GM13977 (cell line): ENCODE data around the gene ZNRF1.

ENCODE experiments used
- DNase-seq: peaks from one replicate; pipeline ENCODE4 v3.0.0; 2012; ENCODE audit warnings: low spot score
- in situ Hi-C: fragments of 300-500 bp; cut with MboI; formaldehyde crosslinking; loops from one replicate; pipeline ENCODE4 v1.12.0; 2022; ENCODE audit warnings: low sequenced_read_pairs, low pct_unique_long_range_greater_than_20kb, mixed read lengths, inconsistent platforms; ENCODE audit not compliant: unreplicated experiment
- TF ChIP-seq, protein P1 (sequence below): IDR thresholded peaks from 2 replicates; pipeline ENCODE4 v1.5.1; 2012; ENCODE audit warnings: mild to moderate bottlenecking, control low read depth; ENCODE audit not compliant: insufficient read depth; ENCODE audit errors: extremely low read depth, missing control alignments

The ZNRF1 gene

DNA sequence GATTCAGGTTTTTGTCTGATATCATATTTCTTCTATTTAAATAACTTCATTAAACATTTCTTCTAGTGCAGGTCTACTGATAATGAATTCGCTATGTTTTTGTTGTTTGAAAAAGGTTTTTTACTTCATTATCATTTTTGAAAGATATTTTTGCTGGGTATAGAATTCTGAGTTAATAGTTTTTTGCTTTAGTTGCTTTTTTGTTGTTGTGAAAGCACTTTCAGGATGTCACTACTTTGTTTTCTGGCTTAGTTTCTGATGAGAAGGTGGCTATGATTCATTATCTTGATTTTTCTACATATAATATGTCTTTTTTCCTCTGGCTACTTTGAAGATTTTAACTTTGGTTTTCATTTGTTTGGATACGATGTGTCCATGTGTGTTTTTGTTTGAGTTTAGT is 153.0 kb downstream of the ZNRF1 start:
- in situ Hi-C loops, result no loop called here
- TF ChIP-seq, protein P1, sequence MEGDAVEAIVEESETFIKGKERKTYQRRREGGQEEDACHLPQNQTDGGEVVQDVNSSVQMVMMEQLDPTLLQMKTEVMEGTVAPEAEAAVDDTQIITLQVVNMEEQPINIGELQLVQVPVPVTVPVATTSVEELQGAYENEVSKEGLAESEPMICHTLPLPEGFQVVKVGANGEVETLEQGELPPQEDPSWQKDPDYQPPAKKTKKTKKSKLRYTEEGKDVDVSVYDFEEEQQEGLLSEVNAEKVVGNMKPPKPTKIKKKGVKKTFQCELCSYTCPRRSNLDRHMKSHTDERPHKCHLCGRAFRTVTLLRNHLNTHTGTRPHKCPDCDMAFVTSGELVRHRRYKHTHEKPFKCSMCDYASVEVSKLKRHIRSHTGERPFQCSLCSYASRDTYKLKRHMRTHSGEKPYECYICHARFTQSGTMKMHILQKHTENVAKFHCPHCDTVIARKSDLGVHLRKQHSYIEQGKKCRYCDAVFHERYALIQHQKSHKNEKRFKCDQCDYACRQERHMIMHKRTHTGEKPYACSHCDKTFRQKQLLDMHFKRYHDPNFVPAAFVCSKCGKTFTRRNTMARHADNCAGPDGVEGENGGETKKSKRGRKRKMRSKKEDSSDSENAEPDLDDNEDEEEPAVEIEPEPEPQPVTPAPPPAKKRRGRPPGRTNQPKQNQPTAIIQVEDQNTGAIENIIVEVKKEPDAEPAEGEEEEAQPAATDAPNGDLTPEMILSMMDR, result no peak

GRCh38 chr16:75152635-75153034 is 153.8 kb downstream of the ZNRF1 start:
- TF ChIP-seq, protein P1, result no peak
- peak; percentile 31 for DNase-seq
- in situ Hi-C loops, result no loop called here

More for the DNA sequence above, 153.0 kb downstream of the ZNRF1 start:
- no peak for DNase-seq

DNA sequence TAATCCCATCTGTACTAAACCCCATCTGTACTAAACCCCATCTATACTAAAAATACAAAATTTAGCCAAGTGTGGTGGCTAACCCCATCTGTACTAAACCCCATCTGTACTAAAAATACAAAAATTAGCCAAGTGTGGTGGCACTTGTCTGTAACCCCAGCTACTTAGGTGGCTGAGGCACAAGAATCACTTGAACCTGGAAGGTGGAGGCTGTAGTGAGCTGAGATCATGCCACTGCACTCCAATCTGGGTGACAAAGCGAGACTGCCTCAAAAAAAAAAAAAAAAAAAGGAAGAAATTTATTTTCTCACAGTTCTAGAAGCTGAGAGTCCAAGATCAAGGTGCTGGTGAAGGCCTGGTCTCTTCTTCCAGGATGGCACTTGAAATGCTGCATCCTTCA is 161.6 kb downstream of the ZNRF1 start:
- in situ Hi-C loops, result no loop called here
- no peak for DNase-seq
- TF ChIP-seq, protein P1, result no peak
